IMR-90 (cell line): ENCODE measurements around the gene BCAT1. TPM values are rescaled to one million over a fixed set of nuclear protein-coding genes. Genes with fewer than 3 reads are reported as not detected.

Experiments
- ATAC-seq: fragments of 200-7000 bp; cut with Tn5 transposase; 2 replicates; pipeline ENCODE4 v1.9.1; 2020; ENCODE audit warnings: low read depth, mild to moderate bottlenecking, moderate library complexity
- BruUV-seq: library from RNA; stranded (reverse); fragments of 400-500 nt; replicated peaks from 2 replicates; lab custom pipeline; 2021; lab: Mats Ljungman, UMichigan
- CTCF ChIA-PET: fragments of 300-600 bp; formaldehyde crosslinking; extraction: SDS; loops from one replicate; lab custom pipeline; 2021; ENCODE audit warnings: antibody characterized with exemption; lab: Yijun Ruan, JAX
- POLR2A ChIA-PET: fragments of 300-600 bp; sonication (Branson Sonifier 250); formaldehyde crosslinking; loops from one replicate; lab custom pipeline; 2022; ENCODE audit warnings: antibody characterized with exemption; ENCODE audit not compliant: unreplicated experiment; lab: Charles Lee
- DNase-seq: peaks from one replicate; pipeline ENCODE4 v3.0.0; 2013
- H2AFZ ChIP-seq: replicated peaks from 2 replicates; pipeline ENCODE3; 2013; ENCODE audit warnings: low read length, mild to moderate bottlenecking; ENCODE audit not compliant: poor library complexity
- H2AK5ac ChIP-seq: 2 replicates; pipeline ENCODE4 v1.6.1; 2013; ENCODE audit warnings: low read depth, low read length, inconsistent platforms
- H2AK9ac ChIP-seq: replicated peaks from 2 replicates; pipeline ENCODE3; 2013; ENCODE audit warnings: mild to moderate bottlenecking, low read depth, low read length, moderate library complexity; ENCODE audit not compliant: poor library complexity
- H2BK120ac ChIP-seq: 2 replicates; pipeline ENCODE4 v1.6.1; 2013; ENCODE audit warnings: low read depth, low read length, inconsistent platforms
- H2BK15ac ChIP-seq: 3 replicates; pipeline ENCODE4 v1.6.1; 2013; ENCODE audit warnings: low read depth, low read length, inconsistent platforms
- H2BK20ac ChIP-seq: 2 replicates; pipeline ENCODE4 v1.6.1; 2013; ENCODE audit warnings: low read depth, mild to moderate bottlenecking, inconsistent platforms, low read length, moderate library complexity
- H2BK5ac ChIP-seq: 2 replicates; pipeline ENCODE4 v1.6.1; 2013; ENCODE audit warnings: mild to moderate bottlenecking, low read depth, low read length, inconsistent platforms; ENCODE audit not compliant: poor library complexity, severe bottlenecking
- H3K14ac ChIP-seq: replicated peaks from 2 replicates; pipeline ENCODE4 v1.6.1; 2013; ENCODE audit warnings: low read depth, low read length, inconsistent platforms
- H3K18ac ChIP-seq: 2 replicates; pipeline ENCODE4 v1.6.1; 2013; ENCODE audit warnings: low read depth, low read length, control low read depth
- H3K23ac ChIP-seq: 2 replicates; pipeline ENCODE4 v1.6.1; 2013; ENCODE audit warnings: low read depth, low read length, inconsistent platforms
- H3K27ac ChIP-seq: 2 replicates; pipeline ENCODE4 v1.5.1; 2013; ENCODE audit warnings: mild to moderate bottlenecking, control low read depth, low read length; ENCODE audit not compliant: insufficient read depth
- H3K27me3 ChIP-seq: 2 replicates; pipeline ENCODE4 v1.6.1; 2013; ENCODE audit warnings: low read length; ENCODE audit not compliant: control insufficient read depth, insufficient read depth
- H3K36me3 ChIP-seq: 2 replicates; pipeline ENCODE4 v1.6.1; 2013; ENCODE audit warnings: low read length, mixed read lengths; ENCODE audit not compliant: control insufficient read depth, insufficient read depth
- H3K4ac ChIP-seq: 2 replicates; pipeline ENCODE4 v1.6.1; 2013; ENCODE audit warnings: low read depth, low read length, inconsistent platforms
- H3K4me1 ChIP-seq: 2 replicates; pipeline ENCODE4 v1.6.1; 2013; ENCODE audit warnings: low read length, mixed read lengths; ENCODE audit not compliant: control insufficient read depth, insufficient read depth
- H3K4me2 ChIP-seq: 2 replicates; pipeline ENCODE4 v1.6.1; 2013; ENCODE audit warnings: low read depth, mild to moderate bottlenecking, control low read depth, low read length, moderate library complexity
- H3K4me3 ChIP-seq: 2 replicates; pipeline ENCODE4 v1.5.1; 2013; ENCODE audit warnings: low read depth, mild to moderate bottlenecking, control low read depth, low read length, moderate library complexity; ENCODE audit not compliant: insufficient read depth
- H3K56ac ChIP-seq: 2 replicates; pipeline ENCODE4 v1.6.1; 2013; ENCODE audit warnings: low read length, inconsistent platforms; ENCODE audit not compliant: insufficient read depth; ENCODE audit errors: extremely low read depth
- H3K79me1 ChIP-seq, 2 experiments: 2 replicates each; pipeline ENCODE4 v1.6.1; 2013; ENCODE audit warnings: low read length in 2 of 2, inconsistent platforms in 1 of 2, low read depth in 1 of 2
- H3K9ac ChIP-seq: 2 replicates; pipeline ENCODE4 v1.6.1; 2013; ENCODE audit warnings: low read depth, low read length, control low read depth
- H3K9me1 ChIP-seq: 2 replicates; pipeline ENCODE4 v1.6.1; 2013; ENCODE audit warnings: low read length, inconsistent platforms; ENCODE audit not compliant: insufficient read depth
- H3K9me3 ChIP-seq: 2 replicates; pipeline ENCODE4 v1.6.1; 2013; ENCODE audit warnings: low read length; ENCODE audit not compliant: control insufficient read depth, insufficient read depth
- H4K20me1 ChIP-seq: 2 replicates; pipeline ENCODE4 v1.6.1; 2013; ENCODE audit warnings: low read length, inconsistent platforms; ENCODE audit not compliant: insufficient read depth
- H4K5ac ChIP-seq: 2 replicates; pipeline ENCODE4 v1.6.1; 2013; ENCODE audit warnings: mild to moderate bottlenecking, low read depth, low read length, control low read depth
- H4K8ac ChIP-seq, 2 experiments: 2 replicates each; pipeline ENCODE4 v1.6.1; 2013; ENCODE audit warnings: low read depth in 2 of 2, low read length in 2 of 2, control low read depth in 1 of 2, inconsistent platforms in 1 of 2
- H4K91ac ChIP-seq: 2 replicates; pipeline ENCODE4 v1.6.1; 2013; ENCODE audit warnings: low read depth, low read length, inconsistent platforms; ENCODE audit not compliant: insufficient read depth
- BHLHE40 ChIP-seq: fragments of 150-350 bp; IDR thresholded peaks from 2 replicates; pipeline ENCODE4 v1.6.1; 2016; ENCODE audit warnings: mild to moderate bottlenecking, low read depth, low read length
- CHD1 ChIP-seq: IDR thresholded peaks from 2 replicates; pipeline ENCODE4 v1.6.1; 2012; ENCODE audit warnings: low read depth, low read length, improper control_type of control experiment
- CTCF ChIP-seq: conservative IDR thresholded peaks from 2 replicates; pipeline ENCODE4 v1.5.1; 2012; ENCODE audit warnings: mild to moderate bottlenecking, low read depth, low read length, improper control_type of control experiment
- FOS ChIP-seq: fragments of 150-350 bp; IDR thresholded peaks from 2 replicates; pipeline ENCODE4 v1.6.1; 2016; ENCODE audit warnings: low read depth, low read length
- MAZ ChIP-seq: IDR thresholded peaks from 2 replicates; pipeline ENCODE4 v1.6.1; 2012; ENCODE audit warnings: low read depth, mild to moderate bottlenecking, low read length, improper control_type of control experiment, moderate library complexity, borderline replicate concordance
- MXI1 ChIP-seq: IDR thresholded peaks from 2 replicates; pipeline ENCODE4 v1.6.1; 2012; ENCODE audit warnings: low read depth, mild to moderate bottlenecking, low read length, moderate library complexity, borderline replicate concordance
- POLR2A ChIP-seq: IDR thresholded peaks from 2 replicates; pipeline ENCODE4 v1.6.1; 2012; ENCODE audit warnings: mild to moderate bottlenecking, low read depth, low read length
- RAD21 ChIP-seq: IDR thresholded peaks from 2 replicates; pipeline ENCODE4 v1.6.1; 2012; ENCODE audit warnings: low read length, improper control_type of control experiment
- RCOR1 ChIP-seq: IDR thresholded peaks from 2 replicates; pipeline ENCODE4 v1.6.1; 2012; ENCODE audit warnings: mild to moderate bottlenecking, low read length, improper control_type of control experiment; ENCODE audit not compliant: insufficient replicate concordance
- RFX5 ChIP-seq: IDR thresholded peaks from 2 replicates; pipeline ENCODE4 v1.8.0; 2012; ENCODE audit warnings: low read depth, mild to moderate bottlenecking, low read length, moderate library complexity
- USF2 ChIP-seq: fragments of 150-350 bp; IDR thresholded peaks from 2 replicates; pipeline ENCODE4 v1.6.1; 2017; ENCODE audit warnings: mild to moderate bottlenecking, antibody characterized with exemption, low read length, low read depth
- WGBS, 2 experiments: methylation state at CpG; one replicate each; pipeline versions ENCODE4 v1.1.5 to v1.1.7; 2013; ENCODE audit warnings: missing lambda C conversion rate in 2 of 2; ENCODE audit not compliant: insufficient read length in 1 of 2; ENCODE audit errors: extremely low coverage in 2 of 2; 5-methylcytosine and 5-hydroxymethylcytosine counted together
- dilution Hi-C: fragments of 300-500 bp; cut with HindIII; formaldehyde crosslinking; loops from one replicate; pipeline ENCODE4 v1.14.3; 2018; ENCODE audit warnings: low sequenced_read_pairs; ENCODE audit not compliant: unreplicated experiment
- in situ Hi-C: fragments of 300-500 bp; cut with MboI; formaldehyde crosslinking; loops from 3 replicates; pipeline ENCODE4 v1.14.3; 2019; ENCODE audit warnings: low sequenced_read_pairs, inconsistent platforms, mixed read lengths
- intact Hi-C: fragments of 100-400 bp; cut with micrococcal nuclease; formaldehyde crosslinking; loops from 2 replicates; pipeline ENCODE4 v1.10.0; 2022
- polyA plus RNA-seq, 3 experiments: library from polyadenylated mRNA; depleted of rRNA; stranded (reverse); fragments of >200 nt; gene quantifications; 2 replicates each; pipeline ENCODE4 v1.2.3, GENCODE V29; 2012; ENCODE audit warnings: low replicate concordance in 1 of 3
- total RNA-seq: library from RNA; depleted of rRNA; stranded (reverse); fragments of >200 nt; gene quantifications from 2 replicates; pipeline ENCODE4 v1.2.3, GENCODE V29; 2012
- TF ChIP-seq, protein P1 (sequence below): fragments of 150-350 bp; IDR thresholded peaks from 2 replicates; pipeline ENCODE4 v1.6.1; 2016; ENCODE audit warnings: low read depth, mild to moderate bottlenecking, low read length, moderate library complexity, borderline replicate concordance

The BCAT1 gene
- total and polyA plus RNA-seq, 2 of the 4 experiments (the other 2 are of a cell fraction), result 30.4 to 683 TPM

DNA sequence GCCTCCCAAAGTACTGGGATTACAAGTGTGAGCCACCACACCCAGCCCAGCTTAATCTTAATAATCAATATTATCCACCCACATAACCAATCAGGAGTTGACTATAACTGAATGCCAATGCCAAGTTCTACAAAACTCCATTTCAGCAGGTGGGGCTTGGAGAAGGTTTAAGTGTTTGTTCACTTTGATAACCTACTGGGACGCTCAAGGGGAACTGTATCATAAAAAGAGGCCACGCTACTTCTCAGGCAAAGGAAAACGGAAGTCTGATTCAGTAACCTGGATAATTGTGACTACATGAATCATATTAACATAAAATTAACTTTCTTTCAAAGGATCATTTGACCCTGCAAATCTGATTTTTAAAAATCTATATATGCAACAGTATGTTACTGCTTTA, 179.2 kb downstream of the BCAT1 start:
- no peak overlapping the region for H3K4ac ChIP-seq
- in situ Hi-C loops, result no loop called here

More for the DNA sequence above, 179.2 kb downstream of the BCAT1 start:
- H4K20me1 ChIP-seq, result no peaks in the 10 kb centered on the region
- H2BK5ac ChIP-seq, result no peak overlapping the region
- no peak overlapping the region for H3K27ac ChIP-seq
- TF ChIP-seq FOS (no peak), RCOR1 (no peak), CHD1 (no peak), CTCF (no peak), BHLHE40 (no peak), MXI1 (no peak), RAD21 (no peak), POLR2A (no peak), MAZ (no peak), USF2 (no peak), RFX5 (no peak)
- TF ChIP-seq, protein P1, sequence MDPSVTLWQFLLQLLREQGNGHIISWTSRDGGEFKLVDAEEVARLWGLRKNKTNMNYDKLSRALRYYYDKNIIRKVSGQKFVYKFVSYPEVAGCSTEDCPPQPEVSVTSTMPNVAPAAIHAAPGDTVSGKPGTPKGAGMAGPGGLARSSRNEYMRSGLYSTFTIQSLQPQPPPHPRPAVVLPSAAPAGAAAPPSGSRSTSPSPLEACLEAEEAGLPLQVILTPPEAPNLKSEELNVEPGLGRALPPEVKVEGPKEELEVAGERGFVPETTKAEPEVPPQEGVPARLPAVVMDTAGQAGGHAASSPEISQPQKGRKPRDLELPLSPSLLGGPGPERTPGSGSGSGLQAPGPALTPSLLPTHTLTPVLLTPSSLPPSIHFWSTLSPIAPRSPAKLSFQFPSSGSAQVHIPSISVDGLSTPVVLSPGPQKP, result no peak
- H2AK9ac ChIP-seq, result no peak overlapping the region
- no peaks in the 10 kb centered on the region for H3K4me1 ChIP-seq
- ChIA-PET POLR2A (no interaction called here), CTCF (no interaction called here)
- no peak overlapping the region for H4K5ac ChIP-seq
- no peak overlapping the region for H3K4me3 ChIP-seq
- H3K23ac ChIP-seq, result no peak overlapping the region
- no peak for ATAC-seq
- H2BK20ac ChIP-seq, result no peak overlapping the region
- H4K91ac ChIP-seq, result no peak overlapping the region
- H3K9me3 ChIP-seq, result peaks cover 4% of the 10 kb centered on the region; the same call in 1 of the 2 replicates
- H3K18ac ChIP-seq, result no peak overlapping the region
- no TSS peak for BruUV-seq
- dilution Hi-C loops, result no loop called here
- no peak overlapping the region for H3K14ac ChIP-seq
- H2BK120ac ChIP-seq, result no peak overlapping the region
- no peak for DNase-seq
- WGBS, 2 experiments, result no CpG with 5 or more reads among the region's 3 CpGs
- H2BK15ac ChIP-seq, result no peak overlapping the region
- H2AK5ac ChIP-seq, result no peak overlapping the region
- intact Hi-C loops, result loop anchor here (10.0 kb wide), 2 partner anchors 495 to 815 kb away; no protein-coding TSS in a partner anchor
- H4K8ac ChIP-seq, result no peak overlapping the region
- no peak overlapping the region for H2AFZ ChIP-seq
- H3K9ac ChIP-seq, result no peak overlapping the region
- no peak overlapping the region for H3K56ac ChIP-seq
- H3K36me3 ChIP-seq, result no peaks in the 10 kb centered on the region
- no peaks in the 10 kb centered on the region for H3K27me3 ChIP-seq
- no peak overlapping the region for H3K4me2 ChIP-seq
- no peaks in the 10 kb centered on the region for H3K9me1 ChIP-seq
- no peaks in the 10 kb centered on the region for H3K79me1 ChIP-seq
